Measurements from ENCODE around the gene CDC45.
A peak's percentile ranks its signal among the peaks of the same experiment; 100 is the strongest.

Gene CDC45

GRCh38 chr22:19470010-19470409 lies 9.7 kb upstream of the CDC45 start:
- no peak for FAIRE-seq
- TF ChIP-seq POLR2A (IDR thresholded peaks at IDR 0.05; ENCODE audit: low read depth, low read length): no peak
- no peak for DNase-seq (ENCODE audit: insufficient read length, low spot score)

GRCh38 chr22:19471572-19471971 lies 8.1 kb upstream of the CDC45 start:
- FAIRE-seq: no peak
- TF ChIP-seq POLR2A (IDR thresholded peaks at IDR 0.05; ENCODE audit: low read depth, low read length): no peak
- DNase-seq (ENCODE audit: insufficient read length, low spot score): no peak

GRCh38 chr22:19472233-19472632 lies 7.5 kb upstream of the CDC45 start:
- no peak for TF ChIP-seq POLR2A (IDR thresholded peaks at IDR 0.05; ENCODE audit: low read depth, low read length)
- no peak for FAIRE-seq

GRCh38 chr22:19473578-19473977 lies 6.1 kb upstream of the CDC45 start:
- DNase-seq (ENCODE audit: insufficient read length, low spot score) (no peak), FAIRE-seq (no peak)
- no peak for TF ChIP-seq POLR2A (IDR thresholded peaks at IDR 0.05; ENCODE audit: low read depth, low read length)

More at GRCh38 chr22:19472233-19472632, 7.5 kb upstream of the CDC45 start:
- DNase-seq (ENCODE audit: insufficient read length, low spot score): no peak

GRCh38 chr22:19476023-19476422 lies 3.7 kb upstream of the CDC45 start:
- DNase-seq (ENCODE audit: insufficient read length, low spot score): no peak
- FAIRE-seq: no peak
- no peak for TF ChIP-seq POLR2A (IDR thresholded peaks at IDR 0.05; ENCODE audit: low read depth, low read length)

- no peak for DNase-seq (ENCODE audit: insufficient read length, low spot score)
- TF ChIP-seq POLR2A (IDR thresholded peaks at IDR 0.05; ENCODE audit: low read depth, low read length): no peak
- FAIRE-seq: no peak
These were observed 2.2 kb upstream of the CDC45 start for GRCh38 chr22:19477321-19478044.

- DNase-seq (ENCODE audit: insufficient read length, low spot score): no peak
- TF ChIP-seq POLR2A (IDR thresholded peaks at IDR 0.05; ENCODE audit: low read depth, low read length): no peak
- no peak for FAIRE-seq
These were observed 1.4 kb upstream of the CDC45 start for GRCh38 chr22:19478045-19478900.

- FAIRE-seq (no peak), DNase-seq (ENCODE audit: insufficient read length, low spot score) (peak; percentile 58)
- peak; percentile 35; the same call in 1 of the 2 replicates for TF ChIP-seq POLR2A (IDR thresholded peaks at IDR 0.05; ENCODE audit: low read depth, low read length)
These were observed 792 bp upstream of the CDC45 start, which contains the start of gene UFD1 for GRCh38 chr22:19478901-19479354. Gene UFD1, minus strand, starts transcription at chr22:19479193. Its CDS starts 108 bp downstream, at chr22:19479085.

- FAIRE-seq (no peak), DNase-seq (ENCODE audit: insufficient read length, low spot score) (no peak)
- no peak for TF ChIP-seq POLR2A (IDR thresholded peaks at IDR 0.05; ENCODE audit: low read depth, low read length)
These were observed 451 bp downstream of the CDC45 start for GRCh38 chr22:19480173-19480568.

- DNase-seq (ENCODE audit: insufficient read length, low spot score) (no peak), FAIRE-seq (no peak)
- no peak for TF ChIP-seq POLR2A (IDR thresholded peaks at IDR 0.05; ENCODE audit: low read depth, low read length)
These were observed 1.1 kb downstream of the CDC45 start for GRCh38 chr22:19480789-19481188.

GRCh38 chr22:19482297-19482696 lies 2.6 kb downstream of the CDC45 start:
- TF ChIP-seq POLR2A (IDR thresholded peaks at IDR 0.05; ENCODE audit: low read depth, low read length): no peak
- FAIRE-seq (no peak), DNase-seq (ENCODE audit: insufficient read length, low spot score) (no peak)

GRCh38 chr22:19483481-19484244 lies 3.9 kb downstream of the CDC45 start:
- no peak for TF ChIP-seq POLR2A (IDR thresholded peaks at IDR 0.05; ENCODE audit: low read depth, low read length)
- FAIRE-seq: no peak
- DNase-seq (ENCODE audit: insufficient read length, low spot score): no peak

GRCh38 chr22:19488285-19488684 lies 8.6 kb downstream of the CDC45 start:
- DNase-seq (ENCODE audit: insufficient read length, low spot score): no peak
- FAIRE-seq: no peak
- no peak for TF ChIP-seq POLR2A (IDR thresholded peaks at IDR 0.05; ENCODE audit: low read depth, low read length)

All from H54 (cell line).